Liver (tissue), 3 donors: ENCODE measurements around the gene ELL2.

ENCODE experiments used
- EGR1 ChIP-seq, 2 donors: IDR thresholded peaks; 2 replicates each; pipeline ENCODE4 v1.6.1; 2016 to 2018; ENCODE audit warnings: antibody characterized with exemption in 2 of 2, low read depth in 2 of 2
- FOXA1 ChIP-seq: IDR thresholded peaks from 2 replicates; pipeline ENCODE4 v1.6.1; 2016; ENCODE audit warnings: antibody characterized with exemption
- GABPA ChIP-seq, 2 donors: IDR thresholded peaks in 1 of 2; conservative IDR thresholded peaks in 1 of 2; 2 replicates each; pipeline ENCODE4 v1.6.1; 2016; ENCODE audit warnings: antibody characterized with exemption in 2 of 2, mild to moderate bottlenecking in 1 of 2, moderate library complexity in 1 of 2
- HNF4A ChIP-seq, 2 donors: conservative IDR thresholded peaks; 2 replicates each; pipeline ENCODE4 v1.6.1; 2016; ENCODE audit warnings: antibody characterized with exemption in 2 of 2, mild to moderate bottlenecking in 2 of 2
- JUND ChIP-seq, 2 donors: IDR thresholded peaks; 2 replicates each; pipeline ENCODE4 v1.6.1; 2016; ENCODE audit warnings: antibody characterized with exemption in 2 of 2
- RAD21 ChIP-seq, 2 donors: IDR thresholded peaks; 2 replicates each; pipeline ENCODE4 v1.6.1; 2016; ENCODE audit warnings: antibody characterized with exemption in 2 of 2, mild to moderate bottlenecking in 2 of 2
- RXRA ChIP-seq, 2 donors: IDR thresholded peaks; 2 replicates each; pipeline ENCODE4 v1.6.1; 2017 to 2018; ENCODE audit warnings: antibody characterized with exemption in 2 of 2, mild to moderate bottlenecking in 1 of 2
- SP1 ChIP-seq: IDR thresholded peaks from 2 replicates; pipeline ENCODE4 v1.6.1; 2018; ENCODE audit warnings: antibody characterized with exemption, mild to moderate bottlenecking
- TAF1 ChIP-seq: conservative IDR thresholded peaks from 2 replicates; pipeline ENCODE4 v1.6.1; 2016; ENCODE audit warnings: antibody characterized with exemption, mild to moderate bottlenecking
- YY1 ChIP-seq: IDR thresholded peaks from 2 replicates; pipeline ENCODE4 v1.6.1; 2016; ENCODE audit warnings: antibody characterized with exemption, mild to moderate bottlenecking
- ZBTB33 ChIP-seq: IDR thresholded peaks from 2 replicates; pipeline ENCODE4 v1.6.1; 2016; ENCODE audit warnings: antibody characterized with exemption
- TF ChIP-seq, protein P1 (sequence below): fragments of 150-350 bp; IDR thresholded peaks from 2 replicates; pipeline ENCODE4 v1.5.1; 2017; ENCODE audit warnings: improper control_type of control experiment, low read depth, low read length; ENCODE audit not compliant: missing input control
- TF ChIP-seq, protein P2 (sequence below): IDR thresholded peaks from 2 replicates; pipeline ENCODE4 v1.6.1; 2016; ENCODE audit warnings: antibody characterized with exemption, mild to moderate bottlenecking
- TF ChIP-seq, protein P3 (sequence below): IDR thresholded peaks from 2 replicates; pipeline ENCODE4 v1.6.1; 2016; ENCODE audit warnings: antibody characterized with exemption
- donor health status: healthy.
- donor health status: healthy.

DNA sequence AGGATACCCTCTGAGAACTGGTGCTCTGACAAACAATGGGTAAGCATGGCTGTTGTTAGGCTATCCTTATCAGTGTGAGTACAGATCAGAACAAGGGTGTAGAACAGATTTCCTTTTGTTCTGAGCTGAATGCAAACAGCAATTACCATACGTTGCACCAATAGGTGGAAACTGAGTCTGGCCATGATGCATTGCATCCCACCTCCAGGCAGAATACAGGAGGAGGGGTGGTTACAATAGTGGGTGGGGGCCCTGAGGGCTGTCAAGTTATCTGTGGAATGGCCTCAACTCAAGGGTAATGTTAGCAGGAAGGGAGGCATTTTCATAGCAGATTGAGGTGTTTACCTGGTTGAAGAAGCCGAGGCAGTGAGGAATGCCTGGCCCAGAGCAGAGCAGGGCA, 84.9 kb downstream of the ELL2 start:
- TF ChIP-seq, protein P1, sequence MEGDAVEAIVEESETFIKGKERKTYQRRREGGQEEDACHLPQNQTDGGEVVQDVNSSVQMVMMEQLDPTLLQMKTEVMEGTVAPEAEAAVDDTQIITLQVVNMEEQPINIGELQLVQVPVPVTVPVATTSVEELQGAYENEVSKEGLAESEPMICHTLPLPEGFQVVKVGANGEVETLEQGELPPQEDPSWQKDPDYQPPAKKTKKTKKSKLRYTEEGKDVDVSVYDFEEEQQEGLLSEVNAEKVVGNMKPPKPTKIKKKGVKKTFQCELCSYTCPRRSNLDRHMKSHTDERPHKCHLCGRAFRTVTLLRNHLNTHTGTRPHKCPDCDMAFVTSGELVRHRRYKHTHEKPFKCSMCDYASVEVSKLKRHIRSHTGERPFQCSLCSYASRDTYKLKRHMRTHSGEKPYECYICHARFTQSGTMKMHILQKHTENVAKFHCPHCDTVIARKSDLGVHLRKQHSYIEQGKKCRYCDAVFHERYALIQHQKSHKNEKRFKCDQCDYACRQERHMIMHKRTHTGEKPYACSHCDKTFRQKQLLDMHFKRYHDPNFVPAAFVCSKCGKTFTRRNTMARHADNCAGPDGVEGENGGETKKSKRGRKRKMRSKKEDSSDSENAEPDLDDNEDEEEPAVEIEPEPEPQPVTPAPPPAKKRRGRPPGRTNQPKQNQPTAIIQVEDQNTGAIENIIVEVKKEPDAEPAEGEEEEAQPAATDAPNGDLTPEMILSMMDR: no peak
- TF ChIP-seq ZBTB33 (no peak), SP1 (no peak), FOXA1 (no peak), HNF4A (conservative IDR thresholded peaks at IDR 0.05) (no peak), TAF1 (no peak), RAD21 (IDR thresholded peaks at IDR 0.05) (no peak), YY1 (no peak), GABPA (IDR thresholded peaks at IDR 0.05 in 1 of 2, conservative IDR thresholded peaks at IDR 0.05 in 1 of 2) (no peak), JUND (IDR thresholded peaks at IDR 0.05) (no peak), EGR1 (IDR thresholded peaks at IDR 0.05; ENCODE audit: low read depth in 2 of 2) (no peak), RXRA (IDR thresholded peaks at IDR 0.05) (no peak)
- TF ChIP-seq, protein P2, sequence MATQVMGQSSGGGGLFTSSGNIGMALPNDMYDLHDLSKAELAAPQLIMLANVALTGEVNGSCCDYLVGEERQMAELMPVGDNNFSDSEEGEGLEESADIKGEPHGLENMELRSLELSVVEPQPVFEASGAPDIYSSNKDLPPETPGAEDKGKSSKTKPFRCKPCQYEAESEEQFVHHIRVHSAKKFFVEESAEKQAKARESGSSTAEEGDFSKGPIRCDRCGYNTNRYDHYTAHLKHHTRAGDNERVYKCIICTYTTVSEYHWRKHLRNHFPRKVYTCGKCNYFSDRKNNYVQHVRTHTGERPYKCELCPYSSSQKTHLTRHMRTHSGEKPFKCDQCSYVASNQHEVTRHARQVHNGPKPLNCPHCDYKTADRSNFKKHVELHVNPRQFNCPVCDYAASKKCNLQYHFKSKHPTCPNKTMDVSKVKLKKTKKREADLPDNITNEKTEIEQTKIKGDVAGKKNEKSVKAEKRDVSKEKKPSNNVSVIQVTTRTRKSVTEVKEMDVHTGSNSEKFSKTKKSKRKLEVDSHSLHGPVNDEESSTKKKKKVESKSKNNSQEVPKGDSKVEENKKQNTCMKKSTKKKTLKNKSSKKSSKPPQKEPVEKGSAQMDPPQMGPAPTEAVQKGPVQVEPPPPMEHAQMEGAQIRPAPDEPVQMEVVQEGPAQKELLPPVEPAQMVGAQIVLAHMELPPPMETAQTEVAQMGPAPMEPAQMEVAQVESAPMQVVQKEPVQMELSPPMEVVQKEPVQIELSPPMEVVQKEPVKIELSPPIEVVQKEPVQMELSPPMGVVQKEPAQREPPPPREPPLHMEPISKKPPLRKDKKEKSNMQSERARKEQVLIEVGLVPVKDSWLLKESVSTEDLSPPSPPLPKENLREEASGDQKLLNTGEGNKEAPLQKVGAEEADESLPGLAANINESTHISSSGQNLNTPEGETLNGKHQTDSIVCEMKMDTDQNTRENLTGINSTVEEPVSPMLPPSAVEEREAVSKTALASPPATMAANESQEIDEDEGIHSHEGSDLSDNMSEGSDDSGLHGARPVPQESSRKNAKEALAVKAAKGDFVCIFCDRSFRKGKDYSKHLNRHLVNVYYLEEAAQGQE: no peak
- TF ChIP-seq, protein P3, sequence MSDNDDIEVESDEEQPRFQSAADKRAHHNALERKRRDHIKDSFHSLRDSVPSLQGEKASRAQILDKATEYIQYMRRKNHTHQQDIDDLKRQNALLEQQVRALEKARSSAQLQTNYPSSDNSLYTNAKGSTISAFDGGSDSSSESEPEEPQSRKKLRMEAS: no peak
